Chondrocyte (in vitro differentiated cells): Measurements from ENCODE around the gene MBD3. TPM values are rescaled to one million over a fixed set of nuclear protein-coding genes. Genes with fewer than 3 reads are reported as not detected.
A peak's percentile ranks its signal among the peaks of the same experiment; 100 is the strongest.

Experiments
- DNase-seq: peaks from one replicate; pipeline ENCODE4 v3.0.0; 2021; ENCODE audit warnings: mixed read lengths, low spot score
- H3K27ac Mint-ChIP-seq: one replicate; pipeline ENCODE4 v1.8.0; 2021; ENCODE audit warnings: mild to moderate bottlenecking, moderate library complexity, mixed read lengths; ENCODE audit not compliant: unreplicated experiment
- H3K27me3 Mint-ChIP-seq: 2 replicates; pipeline ENCODE4 v1.8.0; 2021; ENCODE audit warnings: low read depth, mixed read lengths
- H3K36me3 Mint-ChIP-seq: 2 replicates; pipeline ENCODE4 v1.8.0; 2021; ENCODE audit warnings: low read depth, mixed read lengths
- H3K4me1 Mint-ChIP-seq: 2 replicates; pipeline ENCODE4 v1.8.0; 2021; ENCODE audit warnings: low read depth, mild to moderate bottlenecking, mixed read lengths
- H3K4me3 Mint-ChIP-seq: one replicate; pipeline ENCODE4 v1.8.0; 2021; ENCODE audit warnings: mild to moderate bottlenecking, moderate library complexity, mixed read lengths; ENCODE audit not compliant: unreplicated experiment
- H3K9me3 Mint-ChIP-seq: 2 replicates; pipeline ENCODE4 v1.8.0; 2021; ENCODE audit warnings: low read depth, mixed read lengths
- CTCF ChIP-seq: fragments of 200-600 bp; sonication (generic); IDR thresholded peaks from 2 replicates; pipeline ENCODE4 v1.5.0; 2021; ENCODE audit warnings: antibody characterized with exemption, mild to moderate bottlenecking, moderate library complexity
- total RNA-seq: library from RNA; stranded (reverse); gene quantifications from 3 replicates; pipeline ENCODE4 v1.2.1, GENCODE V29; 2021

The MBD3 gene
- total RNA-seq, 1 donor from 2014 or later = 83.6 TPM

GRCh38 chr19:1613808-1614570, 21.3 kb upstream of the MBD3 start:
- Mint-ChIP-seq H3K4me1 (no peaks in the 10 kb centered on the region), H3K4me3 (no peak overlapping the region), H3K9me3 (no peaks in the 10 kb centered on the region), H3K27ac (no peak overlapping the region), H3K36me3 (peaks cover 23% of the 10 kb centered on the region), H3K27me3 (no peaks in the 10 kb centered on the region)
- TF ChIP-seq CTCF = no peak
- DNase-seq = no peak

- no peaks in the 10 kb centered on the region for H3K9me3 Mint-ChIP-seq
- H3K36me3 Mint-ChIP-seq = peaks cover 19% of the 10 kb centered on the region
- H3K27ac Mint-ChIP-seq = no peak overlapping the region
- no peaks in the 10 kb centered on the region for H3K27me3 Mint-ChIP-seq
- no peak overlapping the region for H3K4me3 Mint-ChIP-seq
- no peak for TF ChIP-seq CTCF
- DNase-seq = no peak
- H3K4me1 Mint-ChIP-seq = no peaks in the 10 kb centered on the region
These were observed 20.5 kb upstream of the MBD3 start for GRCh38 chr19:1613146-1613545.

GRCh38 chr19:1612114-1613086, 19.7 kb upstream of the MBD3 start:
- Mint-ChIP-seq H3K4me3 (no peak overlapping the region), H3K27me3 (no peaks in the 10 kb centered on the region), H3K9me3 (no peaks in the 10 kb centered on the region), H3K27ac (no peak overlapping the region), H3K36me3 (peaks cover 17% of the 10 kb centered on the region), H3K4me1 (no peaks in the 10 kb centered on the region)
- no peak for DNase-seq
- TF ChIP-seq CTCF = no peak

GRCh38 chr19:1611353-1611752, 18.7 kb upstream of the MBD3 start:
- no peak for DNase-seq
- Mint-ChIP-seq H3K4me3 (no peak overlapping the region), H3K27me3 (no peaks in the 10 kb centered on the region), H3K9me3 (no peaks in the 10 kb centered on the region), H3K36me3 (peaks cover 17% of the 10 kb centered on the region), H3K27ac (peak overlapping the region; percentile 42), H3K4me1 (peaks cover 5% of the 10 kb centered on the region)
- TF ChIP-seq CTCF = no peak

GRCh38 chr19:1610579-1610978, 17.9 kb upstream of the MBD3 start:
- no peak for TF ChIP-seq CTCF
- H3K27me3 Mint-ChIP-seq = no peaks in the 10 kb centered on the region
- no peaks in the 10 kb centered on the region for H3K9me3 Mint-ChIP-seq
- H3K4me3 Mint-ChIP-seq = no peak overlapping the region
- H3K27ac Mint-ChIP-seq = no peak overlapping the region
- H3K4me1 Mint-ChIP-seq = peaks cover 10% of the 10 kb centered on the region
- no peak for DNase-seq
- peaks cover 14% of the 10 kb centered on the region for H3K36me3 Mint-ChIP-seq
